Activated T-cell treated with anti-CD3 and anti-CD28 coated beads, Interleukin-2, amount 50 U/mL, for 72 hours (primary cell): ENCODE measurements around the gene ITPKB. TPM values are rescaled to one million over a fixed set of nuclear protein-coding genes. Genes with fewer than 3 reads are reported as not detected.

Source experiments
- ATAC-seq, 2 donors: fragments of 150-1000 bp; cut with Tn5 transposase; replicated peaks in 1 of 2; 2 replicates each; pipeline ENCODE4 v1.10.0; 2021; ENCODE audit warnings: moderate library complexity in 2 of 2, mild to moderate bottlenecking in 1 of 2
- DNase-seq, 2 donors: peaks; one replicate each; pipeline ENCODE4 v3.0.0; 2021 to 2022; ENCODE audit warnings: mixed read lengths in 1 of 2
- H3K27ac Mint-ChIP-seq: one replicate; pipeline ENCODE4 v1.8.0; 2022; ENCODE audit warnings: mild to moderate bottlenecking, moderate library complexity, mixed read lengths
- H3K27me3 Mint-ChIP-seq: one replicate; pipeline ENCODE4 v1.8.0; 2022; ENCODE audit warnings: low read depth, mixed read lengths
- H3K36me3 Mint-ChIP-seq, 2 donors: one replicate each; pipeline ENCODE4 v1.8.0; 2022; ENCODE audit warnings: mixed read lengths in 2 of 2, mild to moderate bottlenecking in 1 of 2; ENCODE audit not compliant: insufficient read depth in 2 of 2
- H3K4me1 Mint-ChIP-seq: one replicate; pipeline ENCODE4 v1.8.0; 2022; ENCODE audit warnings: low read depth, mixed read lengths
- H3K4me3 Mint-ChIP-seq, 2 donors: one replicate each; pipeline ENCODE4 v1.8.0; 2022; ENCODE audit warnings: mild to moderate bottlenecking in 2 of 2, mixed read lengths in 2 of 2, moderate library complexity in 2 of 2
- H3K9me3 Mint-ChIP-seq, 2 donors: one replicate each; pipeline ENCODE4 v1.8.0; 2022; ENCODE audit warnings: mixed read lengths in 2 of 2
- total RNA-seq, 2 donors: library from RNA; stranded (reverse); gene quantifications; one replicate each; pipeline ENCODE4 v1.2.3, GENCODE V29; 2022

ITPKB gene
- total RNA-seq, 2 donors from 2014 or later = 50.7 to 58.0 TPM

DNA sequence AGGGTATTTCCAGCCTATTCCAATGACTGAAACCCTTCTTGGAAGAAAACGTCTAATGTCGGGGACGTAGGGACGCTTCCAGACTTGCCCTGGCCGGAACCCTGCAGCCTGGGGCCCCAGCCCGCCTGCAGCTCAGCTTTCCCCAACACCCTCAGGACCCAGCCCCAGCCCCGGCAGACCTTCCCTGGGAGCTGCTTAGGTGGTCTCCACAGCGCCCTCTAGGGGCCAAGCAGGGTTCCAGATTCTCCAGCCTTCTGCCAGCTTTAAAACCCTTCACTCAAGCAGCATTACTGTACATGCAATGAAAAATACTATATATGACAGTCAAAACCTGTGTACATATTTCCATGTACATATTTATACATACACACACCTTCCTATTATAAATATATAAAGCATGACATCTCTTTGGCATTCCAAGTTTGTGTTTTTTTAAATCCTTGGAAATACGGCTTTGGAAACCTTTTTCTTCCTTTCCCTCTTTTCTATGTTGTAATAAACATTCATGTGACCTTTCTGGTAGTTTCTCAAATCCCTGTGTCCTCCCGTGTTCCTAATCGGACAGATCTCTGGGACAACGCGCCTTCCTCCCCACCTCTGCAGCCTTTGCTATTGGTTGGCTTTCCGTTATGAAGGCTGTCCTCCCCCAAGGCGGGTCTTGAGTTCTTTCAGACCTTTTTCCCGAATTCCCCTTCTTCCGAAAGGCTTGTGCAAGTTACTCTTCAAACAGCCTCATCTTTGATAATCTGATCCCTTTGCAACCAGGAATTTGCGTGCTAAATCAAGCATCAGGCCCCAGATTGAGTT lies 130.2 kb downstream of the ITPKB start:
- Mint-ChIP-seq H3K4me1 (no peaks in the 10 kb centered on the region), H3K27me3 (no peaks in the 10 kb centered on the region), H3K4me3 (no peak overlapping the region), H3K27ac (no peak overlapping the region), H3K9me3 (no peaks in the 10 kb centered on the region), H3K36me3 (no peaks in the 10 kb centered on the region)
- ATAC-seq (peak; percentile 72 to 75), DNase-seq (peak; percentile 72 to 77)

GRCh38 chr1:226607821-226608220 lies 131.3 kb downstream of the ITPKB start:
- Mint-ChIP-seq H3K4me3 (no peak overlapping the region), H3K36me3 (no peaks in the 10 kb centered on the region), H3K4me1 (no peaks in the 10 kb centered on the region), H3K27ac (no peak overlapping the region), H3K27me3 (no peaks in the 10 kb centered on the region), H3K9me3 (no peaks in the 10 kb centered on the region)
- no peak for ATAC-seq
- no peak for DNase-seq

DNA sequence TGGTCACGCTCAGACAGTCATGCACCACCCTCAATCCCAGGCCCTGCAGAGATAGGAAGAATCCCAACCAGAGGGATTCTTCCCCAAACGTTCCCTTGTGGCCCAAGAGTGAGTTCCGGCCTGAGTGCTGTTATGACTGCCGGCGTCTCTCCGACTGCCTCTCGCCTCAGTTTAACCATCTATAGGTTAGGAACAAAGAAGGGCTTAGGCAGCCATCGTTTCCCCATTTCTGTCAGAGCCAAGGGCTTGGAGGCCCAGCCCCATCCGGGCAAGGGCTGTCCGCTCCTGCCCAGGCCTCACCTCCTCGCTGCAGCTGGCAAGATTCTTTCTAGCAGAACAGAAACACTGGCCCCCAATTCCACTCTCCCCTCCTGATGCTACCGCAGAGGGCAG lies 131.8 kb downstream of the ITPKB start:
- H3K36me3 Mint-ChIP-seq = no peaks in the 10 kb centered on the region
- no peak for DNase-seq
- H3K4me3 Mint-ChIP-seq = no peak overlapping the region
- ATAC-seq = no peak
- H3K27me3 Mint-ChIP-seq = no peaks in the 10 kb centered on the region
- no peak overlapping the region for H3K27ac Mint-ChIP-seq
- no peaks in the 10 kb centered on the region for H3K4me1 Mint-ChIP-seq
- no peaks in the 10 kb centered on the region for H3K9me3 Mint-ChIP-seq

DNA sequence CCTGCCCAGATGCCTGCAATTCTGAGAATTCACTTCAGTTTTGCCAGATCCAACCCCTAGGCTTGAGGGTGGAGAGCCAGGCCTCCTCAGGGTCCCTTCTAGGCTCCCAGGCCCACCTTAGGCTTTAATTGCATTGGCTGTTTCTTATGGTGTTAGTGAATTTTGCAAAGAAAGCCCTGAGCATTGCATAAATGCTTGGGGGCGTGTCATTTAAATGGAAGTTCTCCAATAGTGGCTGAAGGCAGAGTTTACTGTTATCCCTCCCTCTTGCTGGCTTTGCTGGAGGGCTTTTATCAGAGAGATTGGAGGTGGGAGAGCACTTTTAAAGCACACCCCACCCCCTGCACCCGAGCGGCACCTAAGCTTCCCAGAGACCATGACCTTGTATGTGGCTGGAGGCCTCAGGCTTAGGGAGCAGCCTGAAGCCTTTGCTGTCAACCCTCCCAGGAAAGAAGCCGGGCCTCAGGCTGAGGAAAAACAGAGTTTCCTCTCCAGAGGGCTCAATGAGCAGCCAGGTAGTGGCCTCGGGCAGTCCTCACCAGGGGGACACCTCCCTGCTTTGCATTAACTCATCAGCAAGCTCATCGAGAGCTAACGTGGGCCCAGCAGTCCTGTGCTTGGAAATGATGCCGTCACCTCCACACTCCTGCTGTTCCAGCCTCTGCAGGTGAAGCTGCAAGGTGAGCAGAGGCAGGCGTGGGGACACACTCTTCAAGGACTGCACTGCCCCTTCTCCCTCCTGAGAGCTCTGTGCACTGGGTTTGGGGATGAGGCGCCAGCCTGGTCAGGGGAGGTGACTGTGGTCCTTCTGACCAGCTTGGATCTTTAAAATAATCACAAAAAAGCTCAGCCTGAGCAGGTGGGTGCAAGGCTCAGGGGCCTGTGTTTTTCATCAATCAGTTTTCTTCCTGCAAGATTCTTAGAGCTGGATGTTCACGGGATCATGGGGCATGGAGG lies 132.5 kb downstream of the ITPKB start:
- Mint-ChIP-seq H3K9me3 (no peaks in the 10 kb centered on the region), H3K4me1 (no peaks in the 10 kb centered on the region), H3K4me3 (no peak overlapping the region), H3K27me3 (no peaks in the 10 kb centered on the region), H3K36me3 (no peaks in the 10 kb centered on the region), H3K27ac (no peak overlapping the region)
- ATAC-seq (no peak), DNase-seq (no peak)

DNA sequence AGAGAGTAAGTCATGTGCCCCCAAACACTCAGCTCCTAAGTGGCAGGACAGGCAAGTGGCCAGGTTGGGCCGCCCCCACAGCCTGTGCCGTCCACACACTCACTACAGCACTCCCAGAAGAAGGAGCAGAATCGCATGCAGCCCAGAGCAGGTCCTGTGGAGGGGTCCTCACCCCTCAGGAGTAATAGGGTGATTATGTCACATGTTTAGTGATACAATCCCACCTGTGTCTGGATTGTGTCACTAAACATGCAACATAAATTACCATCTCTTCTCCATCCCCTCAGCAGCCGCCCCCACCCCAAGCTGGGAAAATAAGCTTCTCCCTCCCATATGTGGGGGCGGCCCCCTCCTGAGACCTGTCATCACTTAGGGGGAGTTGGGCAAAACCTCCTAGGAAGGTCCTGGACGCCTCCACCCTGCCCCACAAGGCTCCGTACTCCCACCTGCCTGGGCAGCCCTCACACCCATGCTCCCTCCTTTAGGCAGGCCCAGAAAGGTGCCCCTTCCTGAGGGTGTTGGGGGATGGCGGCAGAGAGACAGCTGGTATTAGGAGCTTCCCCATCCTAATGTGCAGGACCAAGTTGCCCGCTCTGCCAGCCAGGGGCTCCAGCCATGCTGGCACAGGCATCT lies 133.6 kb downstream of the ITPKB start:
- no peaks in the 10 kb centered on the region for H3K27me3 Mint-ChIP-seq
- DNase-seq = no peak
- H3K4me3 Mint-ChIP-seq = no peak overlapping the region
- no peak for ATAC-seq
- no peaks in the 10 kb centered on the region for H3K9me3 Mint-ChIP-seq
- no peaks in the 10 kb centered on the region for H3K4me1 Mint-ChIP-seq
- no peaks in the 10 kb centered on the region for H3K36me3 Mint-ChIP-seq
- no peak overlapping the region for H3K27ac Mint-ChIP-seq

GRCh38 chr1:226604560-226605317 lies 134.3 kb downstream of the ITPKB start:
- DNase-seq (no peak), ATAC-seq (no peak)
- Mint-ChIP-seq H3K36me3 (no peaks in the 10 kb centered on the region), H3K9me3 (no peaks in the 10 kb centered on the region), H3K4me1 (no peaks in the 10 kb centered on the region), H3K4me3 (no peak overlapping the region), H3K27ac (no peak overlapping the region), H3K27me3 (no peaks in the 10 kb centered on the region)

DNA sequence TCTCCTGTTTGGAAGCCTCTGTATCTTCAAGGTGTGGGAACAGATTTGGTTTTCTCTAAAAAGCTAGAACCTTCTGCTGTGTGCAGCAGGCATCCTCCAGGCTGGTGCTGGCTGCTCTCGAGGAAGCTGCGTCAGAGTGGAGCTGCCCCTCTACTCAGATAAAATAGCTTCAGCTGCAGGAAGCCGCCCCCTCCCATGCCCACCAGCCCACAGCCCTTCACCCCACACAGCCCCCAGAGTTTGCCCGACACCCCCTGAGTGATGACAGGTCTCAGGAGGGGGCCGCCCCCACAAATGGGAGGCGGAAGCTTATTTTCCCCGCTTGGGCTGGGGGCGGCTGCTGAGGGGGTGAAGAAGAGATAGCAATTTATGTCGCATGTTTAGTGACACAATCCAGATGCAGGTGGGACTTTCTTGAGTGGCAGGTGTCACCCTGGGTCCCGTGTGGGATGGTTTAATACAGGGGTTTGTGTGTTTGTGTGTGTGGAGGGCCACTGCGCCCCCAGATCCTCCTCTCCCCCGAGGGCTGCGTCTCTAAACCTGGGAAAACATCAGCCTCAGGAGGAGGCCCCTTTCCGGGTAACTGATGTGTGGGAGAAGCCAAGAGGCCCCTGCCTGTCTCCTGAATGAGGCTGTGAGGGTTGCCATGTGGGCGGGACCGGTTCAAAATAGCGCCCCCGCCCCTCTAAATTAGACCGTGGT lies 135.1 kb downstream of the ITPKB start:
- no peak overlapping the region for H3K27ac Mint-ChIP-seq
- no peaks in the 10 kb centered on the region for H3K36me3 Mint-ChIP-seq
- no peaks in the 10 kb centered on the region for H3K4me1 Mint-ChIP-seq

DNA sequence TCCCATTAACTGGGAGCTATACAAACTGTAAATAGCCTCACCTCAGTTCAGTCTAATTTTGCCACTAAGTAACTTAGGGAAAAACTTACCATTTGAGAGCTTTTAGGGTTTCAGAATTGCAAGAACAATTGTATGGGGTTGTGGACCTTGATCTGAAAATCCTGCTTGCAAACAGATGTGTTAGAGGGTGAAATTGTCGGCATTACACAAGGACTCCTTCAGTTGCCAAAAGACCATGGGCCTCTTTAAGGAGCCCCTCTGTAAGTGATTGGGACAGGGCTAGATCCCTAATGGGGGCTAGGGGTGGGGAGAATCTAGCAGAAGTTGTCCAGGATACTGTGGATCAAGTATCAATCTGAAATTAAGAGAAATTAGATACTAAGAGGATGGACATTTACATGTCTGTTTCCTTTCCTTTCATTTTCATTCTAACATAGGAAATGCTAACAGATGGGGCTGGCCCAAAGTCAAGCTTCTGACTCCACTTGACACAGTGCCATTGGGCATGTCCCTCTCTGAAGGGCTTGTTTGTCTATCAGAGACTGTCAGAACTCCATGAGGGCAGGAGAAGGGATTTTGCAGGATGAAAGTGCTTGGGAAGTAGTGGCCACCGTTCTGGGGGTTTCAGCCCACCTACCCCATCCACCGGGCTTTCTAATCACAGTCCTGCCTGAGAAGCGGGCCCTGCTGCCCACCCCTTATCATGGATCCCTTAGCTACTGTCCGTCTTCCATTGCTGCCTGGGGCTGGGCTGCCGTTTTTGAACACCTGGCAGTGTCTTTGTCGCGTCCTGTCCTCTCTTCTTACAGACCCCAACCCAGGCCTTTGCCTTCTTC lies 135.8 kb downstream of the ITPKB start:
- no peaks in the 10 kb centered on the region for H3K36me3 Mint-ChIP-seq
- H3K27me3 Mint-ChIP-seq = peaks cover 5% of the 10 kb centered on the region
- H3K4me1 Mint-ChIP-seq = no peaks in the 10 kb centered on the region
- no peaks in the 10 kb centered on the region for H3K9me3 Mint-ChIP-seq
- no peak overlapping the region for H3K27ac Mint-ChIP-seq
- no peak for DNase-seq
- ATAC-seq = no peak
- no peak overlapping the region for H3K4me3 Mint-ChIP-seq

More for the DNA sequence above, 135.1 kb downstream of the ITPKB start:
- Mint-ChIP-seq H3K4me3 (no peak overlapping the region), H3K27me3 (no peaks in the 10 kb centered on the region), H3K9me3 (no peaks in the 10 kb centered on the region)
- ATAC-seq = no peak
- no peak for DNase-seq

DNA sequence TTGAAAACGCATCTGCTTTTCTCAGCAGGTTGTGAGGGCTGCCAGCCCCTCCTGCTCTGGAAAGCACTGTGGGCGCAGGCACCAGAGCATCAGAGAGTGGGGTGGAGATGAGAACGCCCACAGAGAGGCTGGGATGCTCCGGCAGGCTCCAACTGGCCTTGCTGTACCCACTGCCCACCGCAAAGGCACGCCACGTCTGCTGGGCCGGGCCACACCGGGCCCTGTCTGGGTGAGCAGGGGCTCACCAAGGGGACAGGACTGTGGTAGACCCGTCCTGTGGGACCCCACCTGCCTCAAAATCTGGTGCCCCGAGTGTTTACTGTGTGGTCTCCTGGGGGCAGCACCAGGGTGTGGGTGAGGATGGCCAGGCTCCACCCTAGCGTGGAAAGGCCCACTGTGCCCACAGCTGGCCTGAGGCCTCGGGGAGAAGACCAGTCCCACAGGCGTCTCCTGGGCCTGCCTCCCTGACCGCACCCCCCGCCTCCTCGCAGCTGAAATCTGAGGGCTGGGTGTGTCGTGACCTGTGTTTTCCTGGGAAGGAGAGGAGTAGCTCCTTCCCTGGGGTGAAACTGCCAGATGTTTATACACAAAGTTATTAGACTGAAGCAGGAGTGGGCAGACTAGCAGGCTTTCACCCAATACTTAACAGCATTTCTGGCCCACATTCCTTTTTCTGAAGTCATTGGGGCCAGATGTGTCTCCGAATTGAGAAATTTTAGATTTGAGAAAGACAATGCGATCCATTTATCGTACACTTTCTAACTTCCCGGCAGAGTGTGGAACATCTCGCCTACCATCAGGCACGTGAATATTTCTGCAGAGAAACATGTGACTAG lies 136.7 kb downstream of the ITPKB start:
- Mint-ChIP-seq H3K4me3 (no peak overlapping the region), H3K27me3 (peaks cover 5% of the 10 kb centered on the region), H3K9me3 (no peaks in the 10 kb centered on the region), H3K4me1 (no peaks in the 10 kb centered on the region), H3K36me3 (no peaks in the 10 kb centered on the region), H3K27ac (no peak overlapping the region)
- no peak for ATAC-seq
- DNase-seq = no peak

- no peak overlapping the region for H3K27ac Mint-ChIP-seq
- H3K9me3 Mint-ChIP-seq = no peaks in the 10 kb centered on the region
- H3K36me3 Mint-ChIP-seq = no peaks in the 10 kb centered on the region
- DNase-seq (no peak), ATAC-seq (no peak)
- no peaks in the 10 kb centered on the region for H3K4me1 Mint-ChIP-seq
- peaks cover 5% of the 10 kb centered on the region for H3K27me3 Mint-ChIP-seq
- H3K4me3 Mint-ChIP-seq = no peak overlapping the region
These were observed 137.6 kb downstream of the ITPKB start for GRCh38 chr1:226601456-226601855.

- Mint-ChIP-seq H3K4me1 (no peaks in the 10 kb centered on the region), H3K27me3 (peaks cover 5% of the 10 kb centered on the region), H3K9me3 (no peaks in the 10 kb centered on the region), H3K36me3 (no peaks in the 10 kb centered on the region), H3K4me3 (no peak overlapping the region), H3K27ac (no peak overlapping the region)
- DNase-seq = no peak
- ATAC-seq = no peak
These were observed 138.8 kb downstream of the ITPKB start for GRCh38 chr1:226600254-226600653.
